ENCODE data around the gene CYP4F8.

Gene CYP4F8, protein sequence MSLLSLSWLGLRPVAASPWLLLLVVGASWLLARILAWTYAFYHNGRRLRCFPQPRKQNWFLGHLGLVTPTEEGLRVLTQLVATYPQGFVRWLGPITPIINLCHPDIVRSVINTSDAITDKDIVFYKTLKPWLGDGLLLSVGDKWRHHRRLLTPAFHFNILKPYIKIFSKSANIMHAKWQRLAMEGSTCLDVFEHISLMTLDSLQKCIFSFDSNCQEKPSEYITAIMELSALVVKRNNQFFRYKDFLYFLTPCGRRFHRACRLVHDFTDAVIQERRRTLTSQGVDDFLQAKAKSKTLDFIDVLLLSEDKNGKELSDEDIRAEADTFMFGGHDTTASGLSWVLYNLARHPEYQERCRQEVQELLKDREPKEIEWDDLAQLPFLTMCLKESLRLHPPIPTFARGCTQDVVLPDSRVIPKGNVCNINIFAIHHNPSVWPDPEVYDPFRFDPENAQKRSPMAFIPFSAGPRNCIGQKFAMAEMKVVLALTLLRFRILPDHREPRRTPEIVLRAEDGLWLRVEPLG
- 0 reads per million in 3 donors for total RNA-seq

DNA sequence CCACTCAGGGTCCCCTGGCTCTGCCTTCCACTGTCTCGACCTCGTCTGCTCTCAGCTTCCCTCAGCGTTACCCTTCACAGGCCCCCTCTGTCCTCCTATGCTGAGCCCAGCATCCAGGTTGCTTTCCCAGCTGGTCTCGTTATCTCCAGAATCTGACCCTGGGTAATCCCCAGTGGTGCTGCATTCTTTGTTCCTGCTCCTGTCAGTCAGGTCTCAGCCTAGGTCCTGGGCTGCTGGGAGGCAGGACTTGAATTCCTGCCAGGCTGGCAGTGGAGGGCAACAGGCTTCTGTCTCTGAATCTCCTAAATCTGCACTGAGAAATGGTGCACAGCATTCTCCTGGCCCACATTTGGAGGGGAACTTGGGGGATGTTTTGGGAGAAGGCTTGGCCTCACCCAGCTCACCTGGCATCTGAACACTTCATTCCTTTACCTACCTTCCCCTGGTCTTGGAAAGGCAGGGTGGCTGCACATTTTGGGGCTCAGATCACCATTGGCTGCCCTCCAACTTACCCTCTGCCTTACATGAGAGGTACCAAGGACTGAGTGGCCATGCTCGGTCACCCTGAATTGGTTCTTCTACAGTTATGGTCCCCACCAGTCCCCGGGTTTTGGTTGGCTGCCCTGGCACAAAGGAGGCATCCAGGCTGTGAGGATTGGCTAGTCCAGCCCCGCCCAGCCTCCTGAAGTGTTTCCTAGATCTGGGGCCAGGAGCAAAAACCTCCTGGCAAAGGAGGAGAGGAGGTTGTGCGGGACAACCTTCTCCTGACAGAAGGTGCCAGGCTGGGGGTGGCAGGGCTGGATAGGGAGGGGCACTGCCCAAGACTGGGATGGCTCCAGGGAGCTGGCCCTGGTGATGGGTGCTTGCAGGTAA lies at the start of gene CYP4F8:
TSS of gene CYP4F8 (plus strand) at position 712 of the 873 bp plus-strand sequence. CDS start 399 bp downstream, outside the sequence.
- no peak within 1 kb of the TSS for H3K27ac ChIP-seq (ENCODE audit: insufficient read depth, low read length, poor library complexity, severe bottlenecking)
- no peaks in the 10 kb centered on the region for H3K4me1 ChIP-seq (ENCODE audit: control insufficient read depth, insufficient read depth, low read length, poor library complexity, severe bottlenecking)
- no peak for DNase-seq
- no peak within 1 kb of the TSS for H3K4me3 ChIP-seq (ENCODE audit: insufficient read depth, low read depth, low read length, poor library complexity, severe bottlenecking)
- no peaks in the 10 kb centered on the region for H3K36me3 ChIP-seq (ENCODE audit: control insufficient read depth, insufficient read depth, low read length)
- H3K9me3 ChIP-seq (ENCODE audit: control insufficient read depth, low read length): no peaks in the 10 kb centered on the region
- H3K27me3 ChIP-seq (replicated peaks; ENCODE audit: control insufficient read depth, insufficient read depth, low read length, poor library complexity, severe bottlenecking): no peaks in the 10 kb centered on the region

DNA sequence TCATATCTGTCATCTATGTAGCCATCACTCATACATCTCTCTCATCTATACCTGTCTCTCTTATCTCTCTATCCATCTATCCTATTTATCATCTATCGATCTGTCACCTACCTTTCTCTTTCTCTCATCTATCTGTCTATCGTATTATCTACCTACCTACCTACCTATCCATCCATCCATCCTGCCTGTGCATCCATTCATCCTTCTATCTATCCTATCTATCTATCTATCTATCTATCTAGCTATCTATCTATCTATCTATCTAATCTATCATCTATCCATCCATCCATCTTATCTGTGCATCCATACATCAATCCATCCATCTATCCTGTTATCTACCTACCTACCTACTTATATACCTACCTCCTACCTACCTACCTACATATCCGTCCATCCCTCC lies 44.6 kb upstream of the CYP4F8 start:
- H3K27me3 ChIP-seq (replicated peaks; ENCODE audit: control insufficient read depth, insufficient read depth, low read length, poor library complexity, severe bottlenecking): peaks cover 7% of the 10 kb centered on the region
- H3K9me3 ChIP-seq (ENCODE audit: control insufficient read depth, low read length): no peaks in the 10 kb centered on the region
- no peak overlapping the region for H3K27ac ChIP-seq (ENCODE audit: insufficient read depth, low read length, poor library complexity, severe bottlenecking)
- DNase-seq: no peak
- no peaks in the 10 kb centered on the region for H3K4me1 ChIP-seq (ENCODE audit: control insufficient read depth, insufficient read depth, low read length, poor library complexity, severe bottlenecking)
- no peak overlapping the region for H3K4me3 ChIP-seq (ENCODE audit: insufficient read depth, low read depth, low read length, poor library complexity, severe bottlenecking)
- H3K36me3 ChIP-seq (ENCODE audit: control insufficient read depth, insufficient read depth, low read length): no peaks in the 10 kb centered on the region

DNA sequence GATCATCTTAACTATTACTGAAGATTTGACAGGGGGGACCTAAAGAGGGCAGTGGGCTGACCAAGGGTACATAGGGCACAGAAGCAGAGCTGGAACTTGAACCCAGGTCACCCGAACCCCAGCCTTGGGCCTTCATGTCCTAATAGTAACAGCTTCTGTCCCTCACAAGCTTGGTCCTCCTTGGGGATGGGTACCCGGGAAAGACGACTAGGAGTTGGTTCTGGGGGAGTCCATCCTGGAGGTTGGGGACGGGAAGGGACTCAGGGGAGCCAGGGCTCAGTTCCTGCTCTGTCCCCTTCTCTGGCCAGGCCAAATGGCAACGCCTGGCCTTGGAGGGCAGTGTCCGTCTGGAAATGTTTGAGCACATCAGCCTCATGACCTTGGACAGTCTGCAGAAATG lies 39.6 kb upstream of the CYP4F8 start:
- no peaks in the 10 kb centered on the region for H3K4me1 ChIP-seq (ENCODE audit: control insufficient read depth, insufficient read depth, low read length, poor library complexity, severe bottlenecking)
- DNase-seq: no peak
- H3K36me3 ChIP-seq (ENCODE audit: control insufficient read depth, insufficient read depth, low read length): no peaks in the 10 kb centered on the region
- H3K9me3 ChIP-seq (ENCODE audit: control insufficient read depth, low read length): no peaks in the 10 kb centered on the region
- no peaks in the 10 kb centered on the region for H3K27me3 ChIP-seq (replicated peaks; ENCODE audit: control insufficient read depth, insufficient read depth, low read length, poor library complexity, severe bottlenecking)
- no peak overlapping the region for H3K4me3 ChIP-seq (ENCODE audit: insufficient read depth, low read depth, low read length, poor library complexity, severe bottlenecking)
- H3K27ac ChIP-seq (ENCODE audit: insufficient read depth, low read length, poor library complexity, severe bottlenecking): no peak overlapping the region

DNA sequence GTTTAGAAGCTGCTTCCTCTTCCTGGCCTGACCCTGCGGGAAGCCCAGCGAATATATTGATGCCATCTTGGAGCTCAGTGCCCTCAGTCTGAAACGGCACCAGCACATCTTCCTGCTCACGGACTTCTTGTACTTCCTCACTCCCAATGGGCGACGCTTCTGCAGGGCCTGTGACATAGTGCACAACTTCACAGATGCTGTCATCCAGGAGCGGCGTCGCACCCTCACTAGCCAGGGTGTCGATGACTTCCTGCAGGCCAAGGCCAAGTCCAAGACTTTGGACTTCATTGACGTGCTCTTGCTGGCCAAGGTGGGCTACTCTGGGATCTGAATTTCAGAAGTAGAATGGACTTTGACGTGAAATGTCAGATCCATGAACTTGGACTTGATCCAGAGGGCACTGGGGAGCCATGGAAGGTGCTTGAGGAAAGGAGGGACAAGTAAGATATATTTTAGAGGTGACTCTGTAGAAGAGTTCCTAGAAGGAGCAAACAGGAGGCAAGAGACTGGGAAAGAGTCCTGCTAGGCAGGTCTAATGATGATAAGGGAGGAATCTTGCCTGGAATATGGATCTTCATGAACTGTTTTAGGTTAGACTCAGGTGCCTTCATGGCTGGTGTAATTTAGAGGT lies 38.4 kb upstream of the CYP4F8 start:
- Histone ChIP-seq H3K9me3 (ENCODE audit: control insufficient read depth, low read length) (no peaks in the 10 kb centered on the region), H3K4me1 (ENCODE audit: control insufficient read depth, insufficient read depth, low read length, poor library complexity, severe bottlenecking) (no peaks in the 10 kb centered on the region), H3K4me3 (ENCODE audit: insufficient read depth, low read depth, low read length, poor library complexity, severe bottlenecking) (no peak overlapping the region), H3K27me3 (replicated peaks; ENCODE audit: control insufficient read depth, insufficient read depth, low read length, poor library complexity, severe bottlenecking) (no peaks in the 10 kb centered on the region), H3K36me3 (ENCODE audit: control insufficient read depth, insufficient read depth, low read length) (no peaks in the 10 kb centered on the region), H3K27ac (ENCODE audit: insufficient read depth, low read length, poor library complexity, severe bottlenecking) (no peak overlapping the region)
- no peak for DNase-seq

DNA sequence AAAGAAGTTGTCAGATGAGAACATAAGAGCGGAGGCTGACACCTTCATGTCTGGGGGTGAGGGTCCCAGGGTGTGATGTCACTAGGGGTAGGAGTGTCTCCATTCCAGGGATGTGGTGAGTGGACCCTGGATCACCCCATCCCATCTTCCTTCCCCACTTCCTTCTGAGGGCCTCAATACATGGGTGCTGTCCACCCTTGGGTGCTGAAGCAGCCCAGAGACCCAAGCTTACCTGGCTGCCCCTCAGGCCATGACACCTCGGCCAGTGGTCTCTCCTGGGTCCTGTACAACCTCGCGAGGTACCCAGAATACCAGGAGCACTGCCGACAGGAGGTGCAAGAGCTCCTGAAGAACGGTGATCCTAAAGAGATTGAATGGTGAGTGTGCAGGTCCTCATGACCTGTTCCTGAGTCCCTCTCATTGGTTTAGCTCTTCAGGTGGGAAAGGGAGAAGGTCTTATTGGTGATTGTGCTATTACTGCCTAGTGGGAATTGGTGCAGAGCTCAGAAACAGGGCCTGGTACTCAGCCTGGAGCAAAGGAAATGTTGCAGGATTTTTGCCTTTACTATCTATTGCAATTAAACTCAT lies 37.7 kb upstream of the CYP4F8 start:
- no peak for DNase-seq
- Histone ChIP-seq H3K4me1 (ENCODE audit: control insufficient read depth, insufficient read depth, low read length, poor library complexity, severe bottlenecking) (no peaks in the 10 kb centered on the region), H3K36me3 (ENCODE audit: control insufficient read depth, insufficient read depth, low read length) (no peaks in the 10 kb centered on the region), H3K9me3 (ENCODE audit: control insufficient read depth, low read length) (no peaks in the 10 kb centered on the region), H3K4me3 (ENCODE audit: insufficient read depth, low read depth, low read length, poor library complexity, severe bottlenecking) (no peak overlapping the region), H3K27me3 (replicated peaks; ENCODE audit: control insufficient read depth, insufficient read depth, low read length, poor library complexity, severe bottlenecking) (no peaks in the 10 kb centered on the region), H3K27ac (ENCODE audit: insufficient read depth, low read length, poor library complexity, severe bottlenecking) (no peak overlapping the region)

DNA sequence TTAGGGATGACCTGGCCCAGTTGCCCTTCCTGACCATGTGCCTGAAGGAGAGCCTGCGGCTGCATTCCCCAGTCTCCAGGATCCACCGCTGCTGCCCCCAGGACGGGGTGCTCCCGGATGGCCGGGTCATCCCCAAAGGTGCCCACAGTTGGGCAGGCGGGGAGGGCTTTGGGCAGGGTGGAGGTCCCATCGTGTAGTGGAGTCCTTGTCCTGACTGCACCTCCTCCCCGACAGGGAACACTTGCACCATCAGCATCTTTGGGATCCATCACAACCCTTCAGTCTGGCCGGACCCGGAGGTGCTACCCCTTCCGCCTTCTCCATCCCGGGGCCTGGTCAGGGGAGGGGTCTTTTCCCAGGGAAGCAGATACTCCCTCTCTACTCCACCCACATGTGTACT lies 31.7 kb upstream of the CYP4F8 start:
- Histone ChIP-seq H3K4me1 (ENCODE audit: control insufficient read depth, insufficient read depth, low read length, poor library complexity, severe bottlenecking) (peaks cover 7% of the 10 kb centered on the region), H3K4me3 (ENCODE audit: insufficient read depth, low read depth, low read length, poor library complexity, severe bottlenecking) (no peak overlapping the region), H3K36me3 (ENCODE audit: control insufficient read depth, insufficient read depth, low read length) (no peaks in the 10 kb centered on the region), H3K27ac (ENCODE audit: insufficient read depth, low read length, poor library complexity, severe bottlenecking) (no peak overlapping the region), H3K27me3 (replicated peaks; ENCODE audit: control insufficient read depth, insufficient read depth, low read length, poor library complexity, severe bottlenecking) (peaks cover 8% of the 10 kb centered on the region), H3K9me3 (ENCODE audit: control insufficient read depth, low read length) (no peaks in the 10 kb centered on the region)
- no peak for DNase-seq

DNA sequence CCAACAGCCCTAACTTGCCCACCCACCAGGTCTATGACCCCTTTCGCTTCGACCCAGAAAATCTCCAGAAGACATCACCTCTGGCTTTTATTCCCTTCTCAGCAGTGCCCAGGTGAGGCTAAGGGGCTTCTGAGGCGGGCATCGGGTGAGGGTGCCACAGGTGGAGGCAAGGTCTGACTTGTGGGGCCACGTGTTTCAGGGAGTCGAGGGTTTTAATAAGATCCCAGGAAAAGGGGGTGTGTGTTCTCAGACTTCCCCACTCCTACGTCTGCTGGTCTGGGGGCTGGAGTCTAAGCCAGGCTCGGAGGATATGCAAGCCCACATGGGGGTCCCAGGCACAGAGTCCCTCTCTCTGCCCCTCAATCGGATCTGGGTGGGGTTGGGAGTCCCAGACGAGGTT lies 30.9 kb upstream of the CYP4F8 start:
- Histone ChIP-seq H3K36me3 (ENCODE audit: control insufficient read depth, insufficient read depth, low read length) (no peaks in the 10 kb centered on the region), H3K27me3 (replicated peaks; ENCODE audit: control insufficient read depth, insufficient read depth, low read length, poor library complexity, severe bottlenecking) (peaks cover 8% of the 10 kb centered on the region), H3K4me3 (ENCODE audit: insufficient read depth, low read depth, low read length, poor library complexity, severe bottlenecking) (no peak overlapping the region), H3K4me1 (ENCODE audit: control insufficient read depth, insufficient read depth, low read length, poor library complexity, severe bottlenecking) (peaks cover 7% of the 10 kb centered on the region), H3K27ac (ENCODE audit: insufficient read depth, low read length, poor library complexity, severe bottlenecking) (no peak overlapping the region), H3K9me3 (ENCODE audit: control insufficient read depth, low read length) (no peaks in the 10 kb centered on the region)
- no peak for DNase-seq

DNA sequence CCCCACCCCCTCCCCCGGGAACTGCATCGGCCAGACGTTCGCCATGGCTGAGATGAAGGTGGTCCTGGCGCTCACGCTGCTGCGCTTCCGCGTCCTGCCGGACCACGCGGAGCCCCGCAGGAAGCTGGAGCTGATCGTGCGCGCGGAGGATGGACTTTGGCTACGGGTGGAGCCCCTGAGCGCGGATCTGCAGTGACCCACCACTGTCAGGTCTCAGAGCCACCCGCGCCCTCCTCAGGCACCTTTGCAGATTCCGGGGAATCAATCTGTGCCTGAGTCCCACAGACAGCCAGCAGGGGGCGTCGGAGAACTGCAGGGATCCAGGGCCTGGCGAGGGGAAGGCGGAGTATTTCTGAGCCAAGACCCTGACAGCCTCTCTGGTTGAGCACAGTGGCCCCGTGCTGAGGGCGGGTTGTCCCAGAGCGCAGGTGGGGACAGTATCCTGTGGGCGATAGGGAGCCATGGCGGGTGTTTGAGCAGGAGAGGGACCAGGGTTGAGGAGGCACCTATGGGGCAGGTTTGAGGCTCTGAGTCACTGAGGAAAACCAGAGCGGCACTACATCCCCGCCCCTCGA lies 30.4 kb upstream of the CYP4F8 start:
- peaks cover 7% of the 10 kb centered on the region for H3K4me1 ChIP-seq (ENCODE audit: control insufficient read depth, insufficient read depth, low read length, poor library complexity, severe bottlenecking)
- H3K27me3 ChIP-seq (replicated peaks; ENCODE audit: control insufficient read depth, insufficient read depth, low read length, poor library complexity, severe bottlenecking): peaks cover 8% of the 10 kb centered on the region
- no peak overlapping the region for H3K27ac ChIP-seq (ENCODE audit: insufficient read depth, low read length, poor library complexity, severe bottlenecking)
- DNase-seq: peak; percentile 55 to 66 (median 57)
- H3K36me3 ChIP-seq (ENCODE audit: control insufficient read depth, insufficient read depth, low read length): no peaks in the 10 kb centered on the region
- no peaks in the 10 kb centered on the region for H3K9me3 ChIP-seq (ENCODE audit: control insufficient read depth, low read length)
- H3K4me3 ChIP-seq (ENCODE audit: insufficient read depth, low read depth, low read length, poor library complexity, severe bottlenecking): peak overlapping the region; percentile 34

DNA sequence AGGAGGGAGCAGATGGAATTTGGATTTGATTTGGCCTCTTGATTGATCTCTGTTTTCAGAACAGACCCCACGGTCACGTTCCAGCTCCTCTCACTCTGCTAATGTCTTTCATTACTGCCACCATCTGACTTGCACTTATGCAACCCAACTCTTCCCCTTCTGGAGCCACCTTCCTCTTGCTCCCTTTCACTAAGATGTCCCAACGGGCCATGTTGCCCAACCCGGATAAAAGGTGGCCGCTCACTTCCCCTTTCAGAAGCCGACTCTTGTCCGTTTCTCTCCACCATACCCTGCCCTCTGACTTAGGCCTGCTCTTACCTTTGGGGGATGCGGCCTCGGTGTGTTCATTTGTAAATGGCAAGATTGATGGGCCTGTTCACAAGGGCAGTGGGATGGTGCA lies 27.4 kb upstream of the CYP4F8 start:
- H3K9me3 ChIP-seq (ENCODE audit: control insufficient read depth, low read length): no peaks in the 10 kb centered on the region
- H3K36me3 ChIP-seq (ENCODE audit: control insufficient read depth, insufficient read depth, low read length): no peaks in the 10 kb centered on the region
- H3K27me3 ChIP-seq (replicated peaks; ENCODE audit: control insufficient read depth, insufficient read depth, low read length, poor library complexity, severe bottlenecking): peaks cover 8% of the 10 kb centered on the region
- DNase-seq: no peak
- no peak overlapping the region for H3K27ac ChIP-seq (ENCODE audit: insufficient read depth, low read length, poor library complexity, severe bottlenecking)
- H3K4me3 ChIP-seq (ENCODE audit: insufficient read depth, low read depth, low read length, poor library complexity, severe bottlenecking): no peak overlapping the region
- peaks cover 7% of the 10 kb centered on the region for H3K4me1 ChIP-seq (ENCODE audit: control insufficient read depth, insufficient read depth, low read length, poor library complexity, severe bottlenecking)
